Endothelial cell of umbilical vein (primary cell): ENCODE measurements around the gene SPINK6. TPM values are rescaled to one million over a fixed set of nuclear protein-coding genes. Genes with fewer than 3 reads are reported as not detected.

Experiments used
- BruUV-seq: library from RNA; stranded (reverse); fragments of 400-500 nt; replicated peaks from 2 replicates; lab custom pipeline; 2021; lab: Mats Ljungman, UMichigan
- CTCF ChIA-PET: fragments of 300-600, 350-600 bp; sonication (Branson Sonifier 250); formaldehyde crosslinking; loops from one replicate; lab custom pipeline; 2021; ENCODE audit warnings: antibody characterized with exemption, inconsistent platforms; lab: Charles Lee
- POLR2A ChIA-PET: fragments of 300-600, 350-600 bp; sonication (Branson Sonifier 250); formaldehyde crosslinking; loops from one replicate; lab custom pipeline; 2021; ENCODE audit warnings: antibody characterized with exemption, inconsistent platforms; lab: Charles Lee
- DNase-seq: peaks from one replicate; pipeline ENCODE4 v3.0.0-alpha.2; 2011; ENCODE audit warnings: low read depth, low spot score
- FAIRE-seq: peaks from 2 replicates; lab custom pipeline; 2011; peaks lifted over from hg19 to GRCh38; lab: Jason Lieb, UNC
- H2AFZ ChIP-seq: 2 replicates; pipeline ENCODE4 v1.6.0; 2012; ENCODE audit warnings: low read depth, low read length, control low read depth, inconsistent platforms
- H3K27ac ChIP-seq: 2 replicates; pipeline ENCODE4 v1.5.1; 2011; ENCODE audit warnings: low read depth, mild to moderate bottlenecking, control low read depth, low read length, moderate library complexity; ENCODE audit not compliant: insufficient read depth
- H3K27me3 ChIP-seq, 2 experiments: 2 replicates each; pipeline versions ENCODE4 v1.6.0 to v1.6.1; 2011; ENCODE audit warnings: low read length in 2 of 2, mixed read lengths in 1 of 2; ENCODE audit not compliant: control insufficient read depth in 2 of 2, insufficient read depth in 2 of 2
- H3K36me3 ChIP-seq, 2 experiments: 2 replicates in 1 of 2; 3 replicates in 1 of 2; pipeline ENCODE4 v1.5.1; 2011; ENCODE audit warnings: low read length in 2 of 2, mild to moderate bottlenecking in 1 of 2, moderate library complexity in 1 of 2; ENCODE audit not compliant: control insufficient read depth in 2 of 2, insufficient read depth in 2 of 2; ENCODE audit errors: extremely low read depth in 1 of 2
- H3K4me1 ChIP-seq: 3 replicates; pipeline ENCODE4 v1.5.1; 2011; ENCODE audit warnings: mild to moderate bottlenecking, low read length; ENCODE audit not compliant: control insufficient read depth, insufficient read depth; ENCODE audit errors: extremely low read depth
- H3K4me2 ChIP-seq: 2 replicates; pipeline ENCODE4 v1.6.1; 2011; ENCODE audit warnings: low read length, control low read depth, mixed read lengths; ENCODE audit not compliant: insufficient read depth
- H3K4me3 ChIP-seq, 3 experiments: fragments of 200-600 bp in 1 of 3; sonication (generic), shearing (Covaris generic) in 1 of 3; replicated peaks in 1 of 3; 2 replicates each; pipeline ENCODE4 v1.5.1; 2011 to 2016; ENCODE audit warnings: control low read depth in 3 of 3, low read length in 3 of 3, mild to moderate bottlenecking in 2 of 3, inconsistent platforms in 1 of 3, low read depth in 1 of 3, moderate library complexity in 1 of 3; ENCODE audit not compliant: insufficient read depth in 1 of 3
- H3K79me2 ChIP-seq: 2 replicates; pipeline ENCODE4 v1.6.0; 2012; ENCODE audit warnings: low read length, inconsistent platforms; ENCODE audit not compliant: control insufficient read depth, insufficient read depth
- H3K9ac ChIP-seq: replicated peaks from 2 replicates; pipeline ENCODE3; 2011; ENCODE audit warnings: low read length, control low read depth; ENCODE audit not compliant: insufficient read depth; ENCODE audit errors: extremely low read depth
- H3K9me1 ChIP-seq: replicated peaks from 3 replicates; pipeline ENCODE4 v1.6.0; 2011; ENCODE audit warnings: mild to moderate bottlenecking, low read length; ENCODE audit not compliant: control insufficient read depth, insufficient read depth; ENCODE audit errors: extremely low read depth
- H3K9me3 ChIP-seq: replicated peaks from 2 replicates; pipeline ENCODE4 v1.5.1; 2012; ENCODE audit warnings: low read length, inconsistent platforms; ENCODE audit not compliant: control insufficient read depth, insufficient read depth
- H4K20me1 ChIP-seq: replicated peaks from 2 replicates; pipeline ENCODE3; 2011; ENCODE audit warnings: mild to moderate bottlenecking, low read length; ENCODE audit not compliant: control insufficient read depth, insufficient read depth; ENCODE audit errors: extremely low read depth
- EZH2 ChIP-seq: IDR thresholded peaks from 2 replicates; pipeline ENCODE4 v1.6.1; 2012; ENCODE audit warnings: borderline replicate concordance, low read depth, mild to moderate bottlenecking, moderate library complexity, low read length, inconsistent platforms; ENCODE audit not compliant: severe bottlenecking
- FOS ChIP-seq: IDR thresholded peaks from 2 replicates; pipeline ENCODE4 v1.6.1; 2011; ENCODE audit warnings: mild to moderate bottlenecking, low read length, moderate library complexity, borderline replicate concordance; ENCODE audit not compliant: insufficient read depth
- GATA2 ChIP-seq: IDR thresholded peaks from 2 replicates; pipeline ENCODE4 v1.7.0; 2011; ENCODE audit warnings: low read depth, mild to moderate bottlenecking, moderate library complexity, mixed read lengths, low read length; ENCODE audit not compliant: insufficient read length, insufficient read depth
- JUN ChIP-seq: IDR thresholded peaks from 2 replicates; pipeline ENCODE4 v1.6.1; 2011; ENCODE audit warnings: borderline replicate concordance, low read depth; ENCODE audit not compliant: insufficient read length, insufficient read depth
- MYC ChIP-seq: IDR thresholded peaks from one replicate; pipeline ENCODE4 v1.6.1; 2011; ENCODE audit warnings: mild to moderate bottlenecking, low read depth, low read length
- POLR2A ChIP-seq: IDR thresholded peaks from 2 replicates; pipeline ENCODE4 v1.6.1; 2012; ENCODE audit warnings: low read depth, mild to moderate bottlenecking, control low read depth, low read length
- POLR2AphosphoS5 ChIP-seq: IDR thresholded peaks from 2 replicates; pipeline ENCODE4 v1.6.1; 2012; ENCODE audit warnings: low read depth, mild to moderate bottlenecking, control low read depth, low read length, moderate library complexity; ENCODE audit not compliant: insufficient read depth
- dilution Hi-C: fragments of 300-500 bp; cut with MboI; formaldehyde crosslinking; loops from one replicate; pipeline ENCODE4 v1.15.0; 2019; ENCODE audit warnings: low sequenced_read_pairs; ENCODE audit not compliant: extremely low pct_ligation_motif_present
- intact Hi-C: fragments of 100-400 bp; cut with micrococcal nuclease; formaldehyde crosslinking; loops from one replicate; pipeline ENCODE4 v1.10.0; 2022
- polyA plus RNA-seq, 4 experiments: library from polyadenylated mRNA; depleted of rRNA in 3 of 4; stranded (reverse) in 3 of 4; unstranded in 1 of 4; fragments of >200 nt; gene quantifications; 2 replicates each; pipeline versions ENCODE4 v1.2.1 to v1.2.3, GENCODE V29; 2011 to 2012; ENCODE audit warnings: missing spikeins in 1 of 4
- total RNA-seq: library from RNA; stranded (reverse); gene quantifications from 2 replicates; pipeline ENCODE4 v1.2.3, GENCODE V29; 2021
- TF ChIP-seq, protein P1 (sequence below), 2 donors: IDR thresholded peaks; 1 replicate in 1 of 2; 2 replicates in 1 of 2; pipeline ENCODE4 v1.5.1; 2011; ENCODE audit warnings: low read length in 2 of 2, mild to moderate bottlenecking in 2 of 2, moderate library complexity in 2 of 2, control low read depth in 1 of 2, inconsistent platforms in 1 of 2, low read depth in 1 of 2; ENCODE audit not compliant: insufficient read depth in 1 of 2; ENCODE audit errors: extremely low read depth in 1 of 2
- TF ChIP-seq, protein P2 (sequence below): IDR thresholded peaks from 2 replicates; pipeline ENCODE4 v1.6.1; 2011; ENCODE audit not compliant: insufficient read depth, insufficient read length

Gene SPINK6
- total and polyA plus RNA-seq, 2 donors (not counting 3 experiments of a cell fraction or from before 2014, with no cell fraction given) = not detected

DNA sequence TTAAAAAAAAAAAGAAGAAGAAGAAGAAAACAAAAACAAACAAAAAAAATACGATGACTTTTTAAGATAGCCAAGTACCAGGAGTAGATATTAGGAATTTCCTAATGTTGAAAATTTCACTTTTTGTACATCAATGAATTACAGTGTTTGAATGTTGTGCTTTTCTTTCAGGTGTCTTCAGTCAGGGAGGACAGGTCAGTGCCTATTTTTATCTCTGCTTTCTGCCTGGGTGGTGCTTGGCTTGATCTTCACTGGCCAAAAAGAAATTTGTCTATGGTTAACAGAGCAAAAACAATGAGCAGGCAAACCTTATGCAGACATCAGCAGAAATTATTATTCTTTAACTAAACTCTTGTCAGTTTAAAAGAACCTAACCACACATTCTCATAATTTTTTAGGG, 3.0 kb downstream of the SPINK6 start:
- no peak overlapping the region for H3K27ac ChIP-seq
- ChIA-PET CTCF (no interaction called here), POLR2A (no interaction called here)
- H3K9me1 ChIP-seq = no peaks in the 10 kb centered on the region
- H3K27me3 ChIP-seq = no peaks in the 10 kb centered on the region
- no peaks in the 10 kb centered on the region for H4K20me1 ChIP-seq
- TF ChIP-seq, protein P1, sequence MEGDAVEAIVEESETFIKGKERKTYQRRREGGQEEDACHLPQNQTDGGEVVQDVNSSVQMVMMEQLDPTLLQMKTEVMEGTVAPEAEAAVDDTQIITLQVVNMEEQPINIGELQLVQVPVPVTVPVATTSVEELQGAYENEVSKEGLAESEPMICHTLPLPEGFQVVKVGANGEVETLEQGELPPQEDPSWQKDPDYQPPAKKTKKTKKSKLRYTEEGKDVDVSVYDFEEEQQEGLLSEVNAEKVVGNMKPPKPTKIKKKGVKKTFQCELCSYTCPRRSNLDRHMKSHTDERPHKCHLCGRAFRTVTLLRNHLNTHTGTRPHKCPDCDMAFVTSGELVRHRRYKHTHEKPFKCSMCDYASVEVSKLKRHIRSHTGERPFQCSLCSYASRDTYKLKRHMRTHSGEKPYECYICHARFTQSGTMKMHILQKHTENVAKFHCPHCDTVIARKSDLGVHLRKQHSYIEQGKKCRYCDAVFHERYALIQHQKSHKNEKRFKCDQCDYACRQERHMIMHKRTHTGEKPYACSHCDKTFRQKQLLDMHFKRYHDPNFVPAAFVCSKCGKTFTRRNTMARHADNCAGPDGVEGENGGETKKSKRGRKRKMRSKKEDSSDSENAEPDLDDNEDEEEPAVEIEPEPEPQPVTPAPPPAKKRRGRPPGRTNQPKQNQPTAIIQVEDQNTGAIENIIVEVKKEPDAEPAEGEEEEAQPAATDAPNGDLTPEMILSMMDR (IDR thresholded peaks at IDR 0.05; ENCODE audit: extremely low read depth in 1 of 2, insufficient read depth in 1 of 2, low read depth in 1 of 2, low read length in 2 of 2) = no peak
- TF ChIP-seq GATA2 = no peak
- TF ChIP-seq, protein P2, sequence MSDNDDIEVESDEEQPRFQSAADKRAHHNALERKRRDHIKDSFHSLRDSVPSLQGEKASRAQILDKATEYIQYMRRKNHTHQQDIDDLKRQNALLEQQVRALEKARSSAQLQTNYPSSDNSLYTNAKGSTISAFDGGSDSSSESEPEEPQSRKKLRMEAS = no peak
- no peak for TF ChIP-seq POLR2AphosphoS5
- no peak for TF ChIP-seq POLR2A
- TF ChIP-seq JUN = no peak
- no peak for TF ChIP-seq MYC
- no peak for TF ChIP-seq EZH2
- no peak for TF ChIP-seq FOS
- BruUV-seq = no TSS peak
- no peaks in the 10 kb centered on the region for H3K79me2 ChIP-seq
- no peaks in the 10 kb centered on the region for H3K36me3 ChIP-seq
- H3K4me1 ChIP-seq = no peaks in the 10 kb centered on the region
- dilution Hi-C loops = no loop called here
- no peak overlapping the region for H3K4me2 ChIP-seq
- DNase-seq (no peak), FAIRE-seq (no peak)
- H3K4me3 ChIP-seq = no peak overlapping the region
- H3K9me3 ChIP-seq = no peaks in the 10 kb centered on the region
- H2AFZ ChIP-seq = no peak overlapping the region
- intact Hi-C loops = no loop called here
- no peak overlapping the region for H3K9ac ChIP-seq
